Right atrium auricular region (tissue), 2 donors: ENCODE measurements around the gene DMKN. TPM values are rescaled to one million over a fixed set of nuclear protein-coding genes. Genes with fewer than 3 reads are reported as not detected.

Source experiments
- DNase-seq: peaks from one replicate; pipeline ENCODE4 v3.0.0-alpha.2; 2019; ENCODE audit warnings: low spot score
- H3K27ac ChIP-seq, 2 donors: fragments of 200-600 bp; sonication (generic); 1 replicate in 1 of 2; 2 replicates in 1 of 2; pipeline ENCODE4 v1.5.1; 2016 to 2019
- H3K27me3 ChIP-seq, 2 donors: fragments of 200-600 bp; sonication (generic); one replicate each; pipeline versions ENCODE4 v1.5.1 to v1.6.0; 2017 to 2019
- H3K36me3 ChIP-seq: fragments of 200-600 bp; sonication (generic); one replicate; pipeline ENCODE4 v1.5.1; 2016
- H3K4me1 ChIP-seq, 2 donors: fragments of 200-600 bp; sonication (generic); one replicate each; pipeline versions ENCODE4 v1.5.1 to v1.6.0; 2017 to 2019
- H3K4me3 ChIP-seq, 2 donors: fragments of 200-600 bp; sonication (generic); 1 replicate in 1 of 2; 2 replicates in 1 of 2; pipeline ENCODE4 v1.5.1; 2017 to 2019; ENCODE audit warnings: mild to moderate bottlenecking in 1 of 2, moderate library complexity in 1 of 2
- H3K9me3 ChIP-seq, 2 donors: fragments of 200-600 bp; sonication (generic); one replicate each; pipeline ENCODE4 v1.5.1; 2019
- CTCF ChIP-seq, 2 donors: fragments of 200-600 bp; sonication (generic); IDR thresholded peaks; one replicate each; pipeline ENCODE4 v1.5.1; 2019; ENCODE audit warnings: antibody characterized with exemption in 2 of 2
- total RNA-seq, 2 donors: library from RNA; depleted of rRNA; stranded (reverse); fragments of >200 nt; gene quantifications; one replicate each; pipeline ENCODE4 v1.1.0, GENCODE V29; 2016

DMKN gene
- total RNA-seq, 2 donors from 2014 or later = 6.9 to 52.4 TPM

DNA sequence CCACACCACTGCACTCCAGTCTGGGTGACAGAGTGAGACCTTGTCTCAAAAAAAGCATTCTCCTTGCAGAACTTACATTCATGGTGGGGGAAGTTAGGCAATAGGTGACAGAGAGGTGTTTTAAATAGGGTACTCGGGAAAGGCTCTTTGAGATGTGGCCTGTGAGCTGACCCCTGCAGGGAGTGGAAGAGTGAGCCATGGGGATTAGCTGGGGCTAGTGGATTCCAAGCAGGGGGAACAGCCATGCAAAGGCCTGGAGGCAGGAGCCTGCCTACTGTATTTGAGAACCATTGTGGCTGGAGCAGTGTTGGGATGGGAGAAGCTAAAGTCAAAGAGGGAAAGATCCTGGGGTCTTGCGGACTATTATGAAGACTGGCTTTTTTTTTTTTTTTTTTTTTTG, 3.9 kb upstream of the DMKN start:
- DNase-seq = no peak
- Histone ChIP-seq H3K27ac (no peak overlapping the region), H3K4me1 (no peaks in the 10 kb centered on the region), H3K27me3 (no peaks in the 10 kb centered on the region), H3K36me3 (no peaks in the 10 kb centered on the region), H3K9me3 (no peaks in the 10 kb centered on the region), H3K4me3 (no peak overlapping the region)
- TF ChIP-seq CTCF (IDR thresholded peaks at IDR 0.05) = no peak

DNA sequence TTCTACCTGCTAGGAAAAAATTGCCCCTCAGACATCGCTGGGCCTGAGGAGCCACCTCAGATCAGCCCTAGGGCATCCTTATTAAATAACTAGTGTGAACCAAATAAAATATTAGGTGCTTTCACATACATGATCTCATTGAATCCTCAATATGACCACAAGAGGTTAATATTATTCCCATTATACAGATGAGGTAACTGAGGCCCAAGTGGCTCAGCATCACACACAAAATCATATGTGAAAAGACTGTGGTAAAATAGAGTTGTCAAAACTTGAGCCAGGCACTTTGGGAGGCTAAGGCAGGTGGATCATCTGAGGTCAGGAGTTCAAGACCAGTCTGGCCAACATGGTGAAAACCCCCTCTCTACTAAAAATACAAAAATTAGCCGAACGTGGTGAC, 2.9 kb upstream of the DMKN start:
- H3K4me3 ChIP-seq = no peak overlapping the region
- no peak for DNase-seq
- H3K27ac ChIP-seq = no peak overlapping the region
- no peaks in the 10 kb centered on the region for H3K36me3 ChIP-seq
- no peaks in the 10 kb centered on the region for H3K4me1 ChIP-seq
- no peak for TF ChIP-seq CTCF (IDR thresholded peaks at IDR 0.05)
- H3K9me3 ChIP-seq = no peaks in the 10 kb centered on the region
- no peaks in the 10 kb centered on the region for H3K27me3 ChIP-seq

DNA sequence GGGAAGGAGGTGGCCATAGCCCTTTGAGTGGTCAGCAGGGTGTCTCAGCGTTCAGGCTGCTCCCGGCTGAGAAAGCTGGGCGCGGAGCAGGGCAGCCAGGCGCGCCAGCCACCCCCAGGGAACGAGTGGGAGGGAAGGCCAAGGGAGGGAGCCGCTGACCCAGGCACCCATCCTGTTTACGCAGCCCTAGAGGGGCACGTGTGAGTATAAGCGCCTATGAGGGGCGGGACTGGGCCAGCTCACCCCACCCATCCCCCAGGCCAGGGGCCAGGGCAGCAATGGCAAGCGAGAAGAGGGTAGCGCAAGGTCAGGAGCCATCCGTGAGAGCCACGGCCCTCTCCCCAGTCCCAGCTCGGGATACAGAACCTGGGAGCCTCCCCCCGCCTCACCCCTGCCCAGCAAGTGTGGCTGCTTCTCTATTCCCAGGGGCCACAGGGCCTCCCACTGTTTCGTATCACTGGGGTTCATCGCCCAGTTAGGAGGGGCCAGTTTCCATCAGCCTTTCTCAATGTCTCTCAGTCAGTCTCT, 897 bp upstream of the DMKN start:
- Histone ChIP-seq H3K4me3 (no peak overlapping the region), H3K9me3 (no peaks in the 10 kb centered on the region), H3K27ac (no peak overlapping the region), H3K36me3 (no peaks in the 10 kb centered on the region), H3K4me1 (peaks cover 0 to 15% of the 10 kb centered on the region in 2 donors), H3K27me3 (peaks cover 0 to 3% of the 10 kb centered on the region in 2 donors)
- no peak for DNase-seq
- TF ChIP-seq CTCF (IDR thresholded peaks at IDR 0.05) = no peak

- no peaks in the 10 kb centered on the region for H3K9me3 ChIP-seq
- no peaks in the 10 kb centered on the region for H3K36me3 ChIP-seq
- H3K27me3 ChIP-seq = peaks cover 0 to 3% of the 10 kb centered on the region in 2 donors
- no peak overlapping the region for H3K4me3 ChIP-seq
- no peak for DNase-seq
- peaks cover 0 to 16% of the 10 kb centered on the region in 2 donors for H3K4me1 ChIP-seq
- H3K27ac ChIP-seq = no peak overlapping the region
- TF ChIP-seq CTCF (IDR thresholded peaks at IDR 0.05) = no peak
These were observed 420 bp downstream of the DMKN start for GRCh38 chr19:35512831-35513627.

DNA sequence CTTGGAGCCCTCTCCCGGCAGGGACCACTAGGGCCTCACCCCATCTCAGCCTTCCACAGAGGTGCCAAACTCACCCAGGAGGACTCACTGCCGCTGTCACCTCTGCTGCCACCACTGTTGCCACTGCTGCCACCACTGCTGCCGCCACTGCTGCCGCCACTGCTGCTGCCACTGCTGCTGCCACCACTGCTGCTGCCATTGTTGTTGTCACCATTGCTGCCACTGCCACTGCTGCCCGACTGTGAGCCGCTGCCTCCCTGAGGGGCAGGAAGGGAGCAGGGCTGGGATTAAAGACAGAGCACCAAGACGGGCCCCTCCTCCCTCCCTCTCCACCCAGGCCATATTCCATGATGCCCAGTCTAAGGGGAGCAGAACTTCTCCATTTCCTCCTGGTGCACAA, 2.1 kb downstream of the DMKN start:
- Histone ChIP-seq H3K9me3 (no peaks in the 10 kb centered on the region), H3K36me3 (no peaks in the 10 kb centered on the region), H3K4me3 (no peak overlapping the region), H3K4me1 (peaks cover 0 to 16% of the 10 kb centered on the region in 2 donors), H3K27me3 (peaks cover 0 to 3% of the 10 kb centered on the region in 2 donors), H3K27ac (no peak overlapping the region)
- no peak for TF ChIP-seq CTCF (IDR thresholded peaks at IDR 0.05)
- no peak for DNase-seq
